ENCODE data around the gene SLC25A18.

DNA sequence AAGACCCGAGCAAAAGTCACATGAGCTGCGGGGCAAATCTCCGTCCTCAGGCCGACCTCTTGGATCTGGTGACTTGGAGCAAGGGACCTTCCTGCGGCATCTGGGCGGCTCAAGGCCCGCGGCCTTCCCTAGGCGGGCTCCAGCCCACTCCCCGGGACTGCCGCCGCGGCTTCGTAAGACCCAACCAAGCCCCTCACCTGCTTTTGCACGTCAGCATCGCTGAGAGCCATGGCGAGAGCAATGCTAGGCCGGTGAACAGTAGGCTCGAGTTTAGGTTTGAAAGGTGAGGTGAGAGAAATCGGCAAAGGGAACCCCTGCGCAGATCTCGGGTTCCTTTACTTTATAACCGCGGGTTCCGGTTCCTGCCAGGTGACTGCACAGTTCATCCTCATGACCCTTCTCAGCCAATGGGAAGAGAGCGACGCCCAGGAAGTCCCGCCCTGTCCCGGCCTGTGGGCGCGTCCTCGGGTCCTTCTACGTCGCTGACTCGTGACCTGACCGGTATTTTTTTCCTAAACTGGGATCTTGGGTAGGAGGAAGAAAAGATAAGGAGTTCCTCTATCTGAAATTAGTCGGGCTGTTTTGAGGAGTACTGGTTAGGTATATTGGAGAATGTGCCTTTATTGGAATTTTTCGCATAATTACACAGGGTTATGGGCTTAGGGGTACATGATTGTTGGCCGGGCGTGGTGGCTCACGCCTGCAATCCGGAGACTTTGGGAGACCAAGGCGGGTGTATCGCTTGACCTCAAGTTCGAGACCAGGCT is 65.3 kb downstream of the SLC25A18 start, which contains the start of gene ATP6V1E1:
- TF ChIP-seq, protein P1, sequence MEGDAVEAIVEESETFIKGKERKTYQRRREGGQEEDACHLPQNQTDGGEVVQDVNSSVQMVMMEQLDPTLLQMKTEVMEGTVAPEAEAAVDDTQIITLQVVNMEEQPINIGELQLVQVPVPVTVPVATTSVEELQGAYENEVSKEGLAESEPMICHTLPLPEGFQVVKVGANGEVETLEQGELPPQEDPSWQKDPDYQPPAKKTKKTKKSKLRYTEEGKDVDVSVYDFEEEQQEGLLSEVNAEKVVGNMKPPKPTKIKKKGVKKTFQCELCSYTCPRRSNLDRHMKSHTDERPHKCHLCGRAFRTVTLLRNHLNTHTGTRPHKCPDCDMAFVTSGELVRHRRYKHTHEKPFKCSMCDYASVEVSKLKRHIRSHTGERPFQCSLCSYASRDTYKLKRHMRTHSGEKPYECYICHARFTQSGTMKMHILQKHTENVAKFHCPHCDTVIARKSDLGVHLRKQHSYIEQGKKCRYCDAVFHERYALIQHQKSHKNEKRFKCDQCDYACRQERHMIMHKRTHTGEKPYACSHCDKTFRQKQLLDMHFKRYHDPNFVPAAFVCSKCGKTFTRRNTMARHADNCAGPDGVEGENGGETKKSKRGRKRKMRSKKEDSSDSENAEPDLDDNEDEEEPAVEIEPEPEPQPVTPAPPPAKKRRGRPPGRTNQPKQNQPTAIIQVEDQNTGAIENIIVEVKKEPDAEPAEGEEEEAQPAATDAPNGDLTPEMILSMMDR (IDR thresholded peaks at IDR 0.05), result no peak
- TF ChIP-seq POLR2A (IDR thresholded peaks at IDR 0.05), result peak in 1 of 2 donors; percentile 91
